Dedifferentiated amniotic fluid mesenchymal stem cell (primary cell): ENCODE measurements around the gene KCNN1.
"Not testable (repeated sequence)": the region's sequence is repeated elsewhere in the genome, so short reads cannot be mapped to it uniquely, and the experiment has no call there.

Experiments
- DNase-seq: peaks from one replicate; pipeline ENCODE4 v3.0.0-alpha.2; 2016; ENCODE audit errors: extremely low spot score

The KCNN1 gene

GRCh38 chr19:17966550-17967256, at the start of gene KCNN1:
Gene KCNN1 (plus strand): TSS chr19:17967107. CDS start chr19:17973889, 6,782 bp downstream.
- no peak for DNase-seq

GRCh38 chr19:17918151-17918550, 48.8 kb upstream of the KCNN1 start:
- not testable (repeated sequence) for DNase-seq

GRCh38 chr19:17919122-17919521, 47.8 kb upstream of the KCNN1 start:
- not testable (repeated sequence) for DNase-seq

- DNase-seq = no peak
Measured at GRCh38 chr19:17920527-17920926, 46.4 kb upstream of the KCNN1 start.

GRCh38 chr19:17922138-17922537, 44.8 kb upstream of the KCNN1 start:
- DNase-seq = no peak

- no peak for DNase-seq
Measured at GRCh38 chr19:17926044-17926443, 40.9 kb upstream of the KCNN1 start.

GRCh38 chr19:17929056-17929455, 37.9 kb upstream of the KCNN1 start:
- DNase-seq = no peak

- DNase-seq = no peak
Measured at GRCh38 chr19:17931532-17932191, 35.2 kb upstream of the KCNN1 start.

- peak; percentile 86 for DNase-seq
Measured at GRCh38 chr19:17932485-17933338, 34.2 kb upstream of the KCNN1 start, which contains the start of gene CCDC124. Gene CCDC124 (plus strand): TSS chr19:17933015. CDS start chr19:17936421, 3,406 bp downstream.

GRCh38 chr19:17933414-17934129, 33.3 kb upstream of the KCNN1 start:
- no peak for DNase-seq

- no peak for DNase-seq
Measured at GRCh38 chr19:17936379-17936778, 30.5 kb upstream of the KCNN1 start.

- no peak for DNase-seq
Measured at GRCh38 chr19:17937371-17937900, 29.5 kb upstream of the KCNN1 start.

GRCh38 chr19:17938092-17938845, 28.6 kb upstream of the KCNN1 start:
- DNase-seq = peak; percentile 56

GRCh38 chr19:17942181-17942580, 24.7 kb upstream of the KCNN1 start:
- DNase-seq = no peak

GRCh38 chr19:17942582-17943273, 24.2 kb upstream of the KCNN1 start:
- DNase-seq = no peak

GRCh38 chr19:17943274-17944221, 23.4 kb upstream of the KCNN1 start:
- no peak for DNase-seq

GRCh38 chr19:17944301-17944700, 22.6 kb upstream of the KCNN1 start:
- DNase-seq = peak; percentile 37

GRCh38 chr19:17946965-17947784, 19.7 kb upstream of the KCNN1 start:
- DNase-seq = no peak
